Stomach (tissue), 4 donors: ENCODE measurements around the gene CENPL.

Source experiments
- CTCF ChIP-seq, 7 experiments: fragments of 450-650 bp in 4 of 7; fragments of 200-600 bp in 3 of 7; sonication (generic) in 3 of 7; IDR thresholded peaks; one replicate each; pipeline ENCODE4 v1.5.1; 2016 to 2019; ENCODE audit warnings: antibody characterized with exemption in 7 of 7, control low read depth in 2 of 7, mild to moderate bottlenecking in 1 of 7
- EP300 ChIP-seq: sonication (generic); formaldehyde crosslinking; IDR thresholded peaks from one replicate; pipeline ENCODE4 v1.6.1; 2017; ENCODE audit warnings: antibody characterized with exemption
- POLR2A ChIP-seq, 4 donors: fragments of 450-650 bp; IDR thresholded peaks; one replicate each; pipeline ENCODE4 v1.6.1; 2016; ENCODE audit warnings: antibody characterized with exemption in 4 of 4, control low read depth in 2 of 4, mild to moderate bottlenecking in 1 of 4, moderate library complexity in 1 of 4
- POLR2AphosphoS5 ChIP-seq, 3 donors: sonication (generic); formaldehyde crosslinking; IDR thresholded peaks; one replicate each; pipeline ENCODE4 v1.6.1; 2016; ENCODE audit warnings: antibody characterized with exemption in 3 of 3

DNA sequence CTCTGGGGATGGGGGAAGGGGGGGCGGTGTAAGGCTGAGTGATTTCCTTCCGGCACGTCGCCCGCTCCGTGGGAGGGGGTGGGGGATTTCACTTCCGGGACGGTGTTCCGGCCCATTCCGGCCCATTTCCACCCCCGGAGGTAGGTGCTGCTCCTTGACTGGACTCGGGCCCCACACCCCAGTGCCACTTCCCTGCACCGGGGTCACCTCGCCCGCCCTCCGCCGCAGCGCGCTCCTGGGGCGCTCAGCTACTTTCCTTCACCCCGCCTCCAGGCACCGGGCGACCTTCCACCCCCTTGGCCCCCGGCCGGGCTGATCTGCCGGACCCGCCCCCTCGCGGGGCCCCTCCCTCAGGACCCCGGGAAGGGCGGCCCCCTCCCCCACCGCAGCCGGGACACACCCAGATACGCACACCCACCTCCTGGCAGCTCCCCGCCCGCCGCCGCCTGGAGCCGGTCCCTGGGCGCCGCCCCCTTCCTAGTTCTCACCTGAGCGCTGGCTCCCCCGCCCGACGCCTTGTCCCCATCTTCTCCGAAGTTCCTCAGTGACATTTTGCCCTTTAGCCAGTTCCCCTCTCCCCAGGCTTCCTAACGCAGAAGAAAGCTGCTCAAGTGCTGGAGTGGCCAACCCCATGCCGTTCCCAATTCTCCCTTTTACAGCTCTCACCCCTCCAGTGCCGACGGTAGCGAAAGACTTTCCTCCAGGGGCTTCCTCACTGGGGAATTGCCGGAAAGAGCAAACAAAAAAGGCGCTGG is 43.8 kb upstream of the CENPL start, which contains the start of gene ZBTB37:
- TF ChIP-seq CTCF (IDR thresholded peaks at IDR 0.05), result no peak
- no peak for TF ChIP-seq POLR2A (IDR thresholded peaks at IDR 0.05)
- peak in 1 of 3 donors; percentile 47 for TF ChIP-seq POLR2AphosphoS5 (IDR thresholded peaks at IDR 0.05)
- no peak for TF ChIP-seq EP300
